HEK293 (cell line): Measurements from ENCODE around the gene CAD.

Experiments used
- CTCF ChIA-PET: fragments of 350-600 bp; formaldehyde crosslinking; extraction: SDS; loops from one replicate; lab custom pipeline; 2021; ENCODE audit warnings: antibody characterized with exemption; lab: Yijun Ruan, JAX
- POLR2A ChIA-PET: fragments of 300-600 bp; formaldehyde crosslinking; extraction: SDS; loops from one replicate; lab custom pipeline; 2020; ENCODE audit warnings: antibody characterized with exemption, inconsistent platforms; lab: Yijun Ruan, JAX
- H3K27ac ChIP-seq: fragments of 200-500 bp; sonication (Bioruptor generic); 2 replicates; pipeline ENCODE4 v1.5.1; 2014; ENCODE audit warnings: low read depth, low read length, control low read depth, inconsistent platforms; ENCODE audit errors: extremely low read depth
- H3K36me3 ChIP-seq, 2 experiments: fragments of 200-500 bp in 1 of 2; sonication (Bioruptor generic) in 1 of 2; 1 replicate in 1 of 2; 2 replicates in 1 of 2; pipeline ENCODE4 v1.5.1; 2014 to 2017; ENCODE audit warnings: inconsistent platforms in 2 of 2, low read length in 2 of 2; ENCODE audit not compliant: control insufficient read depth in 2 of 2, insufficient read depth in 1 of 2
- H3K4me1 ChIP-seq: fragments of 200-500 bp; sonication (Bioruptor generic); 2 replicates; pipeline ENCODE4 v1.5.1; 2014; ENCODE audit warnings: mild to moderate bottlenecking, low read length, inconsistent platforms; ENCODE audit not compliant: control insufficient read depth, insufficient read depth
- H3K4me3 ChIP-seq: 2 replicates; pipeline ENCODE4 v1.5.1; 2011; ENCODE audit warnings: low read depth, mild to moderate bottlenecking, control low read depth, low read length, moderate library complexity
- H3K9me3 ChIP-seq: fragments of 200-500 bp; sonication (Bioruptor generic); 2 replicates; pipeline ENCODE4 v1.5.1; 2014; ENCODE audit warnings: low read depth, low read length, inconsistent platforms; ENCODE audit not compliant: control insufficient read depth, insufficient read depth
- EGR2 ChIP-seq: fragments of 450-650 bp; formaldehyde crosslinking; IDR thresholded peaks from 2 replicates; pipeline ENCODE4 v1.5.1; 2016; ENCODE audit warnings: low read depth, missing biosample characterization, missing genetic modification characterization
- GLI2 ChIP-seq: fragments of 450-650 bp; formaldehyde crosslinking; IDR thresholded peaks from 2 replicates; pipeline ENCODE4; 2017; ENCODE audit warnings: missing biosample characterization, missing genetic modification characterization, low read depth, borderline replicate concordance
- HOXD13 ChIP-seq: sonication (generic); formaldehyde crosslinking; IDR thresholded peaks from 2 replicates; pipeline ENCODE4 v1.8.0; 2022; ENCODE audit warnings: missing genetic modification reagents, borderline replicate concordance
- PRDM1 ChIP-seq: fragments of 450-650 bp; formaldehyde crosslinking; IDR thresholded peaks from 2 replicates; pipeline ENCODE4; 2016; ENCODE audit warnings: missing biosample characterization, missing genetic modification characterization
- SCRT2 ChIP-seq: fragments of 450-650 bp; formaldehyde crosslinking; IDR thresholded peaks from 2 replicates; pipeline ENCODE4 v1.5.1; 2016; ENCODE audit warnings: missing biosample characterization, missing genetic modification characterization
- SP7 ChIP-seq: fragments of 450-650 bp; formaldehyde crosslinking; IDR thresholded peaks from 2 replicates; pipeline ENCODE4 v1.5.1; 2016; ENCODE audit warnings: missing biosample characterization, missing genetic modification characterization
- YY1 ChIP-seq: fragments of 450-650 bp; formaldehyde crosslinking; IDR thresholded peaks from 2 replicates; pipeline ENCODE4 v1.5.1; 2018; ENCODE audit warnings: missing biosample characterization, missing genetic modification characterization
- ZBTB17 ChIP-seq: fragments of 450-650 bp; formaldehyde crosslinking; IDR thresholded peaks from 2 replicates; pipeline ENCODE4 v1.5.1; 2016; ENCODE audit warnings: missing biosample characterization, missing genetic modification characterization
- ZFHX2 ChIP-seq: fragments of 450-650 bp; formaldehyde crosslinking; conservative IDR thresholded peaks from 2 replicates; pipeline ENCODE4 v1.5.1; 2016; ENCODE audit warnings: missing biosample characterization, missing genetic modification characterization
- ZFP69B ChIP-seq: fragments of 450-650 bp; formaldehyde crosslinking; IDR thresholded peaks from 2 replicates; pipeline ENCODE4 v1.5.1; 2016; ENCODE audit warnings: missing biosample characterization, missing genetic modification characterization
- ZNF121 ChIP-seq: fragments of 450-650 bp; formaldehyde crosslinking; IDR thresholded peaks from 2 replicates; pipeline ENCODE4 v1.5.1; 2016; ENCODE audit warnings: missing biosample characterization, missing genetic modification characterization
- ZNF175 ChIP-seq: fragments of 450-650 bp; formaldehyde crosslinking; IDR thresholded peaks from 2 replicates; pipeline ENCODE4 v1.5.1; 2016; ENCODE audit warnings: missing biosample characterization, missing genetic modification characterization
- ZNF211 ChIP-seq: fragments of 450-650 bp; formaldehyde crosslinking; IDR thresholded peaks from 2 replicates; pipeline ENCODE4 v1.5.1; 2016; ENCODE audit warnings: low read depth, missing biosample characterization, missing genetic modification characterization
- ZNF37A ChIP-seq: fragments of 450-650 bp; IDR thresholded peaks from 2 replicates; pipeline ENCODE4 v1.5.1; 2018; ENCODE audit warnings: missing biosample characterization, missing genetic modification characterization
- ZNF391 ChIP-seq: fragments of 450-650 bp; formaldehyde crosslinking; IDR thresholded peaks from 2 replicates; pipeline ENCODE4 v1.5.1; 2016; ENCODE audit warnings: low read depth, missing biosample characterization, missing genetic modification characterization, borderline replicate concordance
- ZNF501 ChIP-seq: fragments of 450-650 bp; formaldehyde crosslinking; IDR thresholded peaks from 2 replicates; pipeline ENCODE4 v1.5.1; 2016; ENCODE audit warnings: missing biosample characterization, missing genetic modification characterization
- ZNF585B ChIP-seq: fragments of 450-650 bp; formaldehyde crosslinking; IDR thresholded peaks from 2 replicates; pipeline ENCODE4 v1.5.1; 2016; ENCODE audit warnings: missing biosample characterization, missing genetic modification characterization
- ZNF624 ChIP-seq: fragments of 450-650 bp; formaldehyde crosslinking; IDR thresholded peaks from 2 replicates; pipeline ENCODE4 v1.5.1; 2017; ENCODE audit warnings: missing biosample characterization, missing genetic modification characterization
- ZNF626 ChIP-seq: fragments of 450-650 bp; sonication (Bioruptor Pico); formaldehyde crosslinking; IDR thresholded peaks from 2 replicates; pipeline ENCODE4 v1.5.1; 2018; ENCODE audit warnings: missing biosample characterization, missing genetic modification characterization, inconsistent platforms
- ZNF658 ChIP-seq: fragments of 450-650 bp; formaldehyde crosslinking; IDR thresholded peaks from 2 replicates; pipeline ENCODE4; 2016; ENCODE audit warnings: missing biosample characterization, missing genetic modification characterization
- ZNF660 ChIP-seq: fragments of 450-650 bp; IDR thresholded peaks from 2 replicates; pipeline ENCODE4 v1.5.1; 2018; ENCODE audit warnings: missing biosample characterization, mild to moderate bottlenecking, missing genetic modification characterization
- ZNF664 ChIP-seq: fragments of 450-650 bp; formaldehyde crosslinking; IDR thresholded peaks from 2 replicates; pipeline ENCODE4 v1.5.1; 2016; ENCODE audit warnings: missing biosample characterization, missing genetic modification characterization
- ZNF768 ChIP-seq: fragments of 450-650 bp; formaldehyde crosslinking; IDR thresholded peaks from 2 replicates; pipeline ENCODE4 v1.5.1; 2018; ENCODE audit warnings: missing biosample characterization, mild to moderate bottlenecking, missing genetic modification characterization
- ZNF785 ChIP-seq: fragments of 450-650 bp; formaldehyde crosslinking; IDR thresholded peaks from 2 replicates; pipeline ENCODE4 v1.5.1; 2016; ENCODE audit warnings: missing biosample characterization, missing genetic modification characterization
- ZNF830 ChIP-seq: fragments of 450-650 bp; IDR thresholded peaks from 2 replicates; pipeline ENCODE4 v1.5.0; 2018; ENCODE audit warnings: missing biosample characterization, missing genetic modification characterization, low read depth, mild to moderate bottlenecking, moderate library complexity
- TF ChIP-seq, protein P1 (sequence below): fragments of 450-650 bp; formaldehyde crosslinking; IDR thresholded peaks from 2 replicates; pipeline ENCODE4 v1.5.1; 2016; ENCODE audit warnings: missing biosample characterization, missing genetic modification characterization
- TF ChIP-seq, protein P2 (sequence below): IDR thresholded peaks from 2 replicates; pipeline ENCODE4 v1.6.1; 2011; ENCODE audit warnings: mild to moderate bottlenecking, low read depth, low read length, borderline replicate concordance

CAD gene

GRCh38 chr2:27182346-27182745, 34.8 kb upstream of the CAD start:
- no peaks in the 10 kb centered on the region for H3K9me3 ChIP-seq
- peaks cover 4% of the 10 kb centered on the region; the same call in 1 of the 2 replicates for H3K4me1 ChIP-seq
- H3K36me3 ChIP-seq: no peaks in the 10 kb centered on the region
- POLR2A ChIA-PET: no interaction called here
- CTCF ChIA-PET: interaction anchor here (0.7 to 2.2 kb wide), 3 partner anchors 9 to 17 kb away, joined by 3 to 15 read pairs (median 4); no protein-coding TSS in a partner anchor
- no peak overlapping the region for H3K4me3 ChIP-seq
- no peak for TF ChIP-seq ZNF121 (tag by site-specific recombination)
- TF ChIP-seq SP7 (tag by site-specific recombination): no peak
- no peak for TF ChIP-seq ZFHX2 (tag by site-specific recombination)
- no peak for TF ChIP-seq ZNF211 (tag by site-specific recombination)
- TF ChIP-seq ZNF626 (tag by site-specific recombination): no peak
- TF ChIP-seq ZNF658 (tag by site-specific recombination): no peak
- TF ChIP-seq HOXD13 (CRISPR knock-in tag): no peak
- no peak overlapping the region for H3K27ac ChIP-seq

DNA sequence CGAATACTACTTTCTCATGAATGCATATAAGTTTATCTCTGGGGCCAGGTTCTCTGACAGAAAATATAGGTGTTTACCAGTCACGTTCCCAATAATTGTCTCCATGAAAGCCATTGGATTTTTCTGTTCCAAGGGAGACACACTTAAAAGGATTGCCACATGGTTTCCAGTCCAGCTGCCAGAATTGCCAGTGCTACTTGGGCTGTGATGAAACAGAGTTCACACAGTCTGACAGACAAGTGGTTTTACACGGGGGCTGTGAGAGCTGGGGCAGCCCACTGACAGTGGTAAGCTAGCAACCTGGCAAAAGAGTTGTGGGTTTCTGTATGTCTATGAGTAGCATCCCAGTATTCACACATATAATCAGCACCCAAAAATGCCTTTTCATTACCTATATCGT, 33.1 kb upstream of the CAD start:
- POLR2A ChIA-PET: no interaction called here
- H3K36me3 ChIP-seq: no peaks in the 10 kb centered on the region
- H3K4me3 ChIP-seq: no peak overlapping the region
- no peaks in the 10 kb centered on the region for H3K9me3 ChIP-seq
- peaks cover 4% of the 10 kb centered on the region; the same call in 1 of the 2 replicates for H3K4me1 ChIP-seq
- CTCF ChIA-PET: interaction anchor here (0.6 to 2.2 kb wide), 3 partner anchors 8 to 142 kb away, joined by 3 to 13 read pairs (median 4); no protein-coding TSS in a partner anchor
- H3K27ac ChIP-seq: no peak overlapping the region
- TF ChIP-seq ZNF658 (tag by site-specific recombination) (no peak), ZNF768 (tag by site-specific recombination) (no peak), EGR2 (tag by site-specific recombination) (no peak), ZNF664 (tag by site-specific recombination) (no peak), ZNF175 (tag by site-specific recombination) (no peak), YY1 (tag by site-specific recombination) (no peak), ZNF624 (no peak), ZNF830 (tag by site-specific recombination) (no peak), ZNF501 (tag by site-specific recombination) (no peak), GLI2 (tag by site-specific recombination) (no peak), HOXD13 (CRISPR knock-in tag) (no peak)
- TF ChIP-seq, protein P1, sequence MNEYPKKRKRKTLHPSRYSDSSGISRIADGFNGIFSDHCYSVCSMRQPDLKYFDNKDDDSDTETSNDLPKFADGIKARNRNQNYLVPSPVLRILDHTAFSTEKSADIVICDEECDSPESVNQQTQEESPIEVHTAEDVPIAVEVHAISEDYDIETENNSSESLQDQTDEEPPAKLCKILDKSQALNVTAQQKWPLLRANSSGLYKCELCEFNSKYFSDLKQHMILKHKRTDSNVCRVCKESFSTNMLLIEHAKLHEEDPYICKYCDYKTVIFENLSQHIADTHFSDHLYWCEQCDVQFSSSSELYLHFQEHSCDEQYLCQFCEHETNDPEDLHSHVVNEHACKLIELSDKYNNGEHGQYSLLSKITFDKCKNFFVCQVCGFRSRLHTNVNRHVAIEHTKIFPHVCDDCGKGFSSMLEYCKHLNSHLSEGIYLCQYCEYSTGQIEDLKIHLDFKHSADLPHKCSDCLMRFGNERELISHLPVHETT (tag by site-specific recombination): no peak
- TF ChIP-seq, protein P2, sequence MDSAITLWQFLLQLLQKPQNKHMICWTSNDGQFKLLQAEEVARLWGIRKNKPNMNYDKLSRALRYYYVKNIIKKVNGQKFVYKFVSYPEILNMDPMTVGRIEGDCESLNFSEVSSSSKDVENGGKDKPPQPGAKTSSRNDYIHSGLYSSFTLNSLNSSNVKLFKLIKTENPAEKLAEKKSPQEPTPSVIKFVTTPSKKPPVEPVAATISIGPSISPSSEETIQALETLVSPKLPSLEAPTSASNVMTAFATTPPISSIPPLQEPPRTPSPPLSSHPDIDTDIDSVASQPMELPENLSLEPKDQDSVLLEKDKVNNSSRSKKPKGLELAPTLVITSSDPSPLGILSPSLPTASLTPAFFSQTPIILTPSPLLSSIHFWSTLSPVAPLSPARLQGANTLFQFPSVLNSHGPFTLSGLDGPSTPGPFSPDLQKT: no peak

GRCh38 chr2:27185331-27186026, 31.7 kb upstream of the CAD start:
- Histone ChIP-seq H3K9me3 (no peaks in the 10 kb centered on the region), H3K4me3 (no peak overlapping the region), H3K36me3 (no peaks in the 10 kb centered on the region), H3K27ac (no peak overlapping the region), H3K4me1 (peaks cover 4% of the 10 kb centered on the region; the same call in 1 of the 2 replicates)
- TF ChIP-seq ZBTB17 (peak; percentile 42; the same call in 1 of the 2 replicates), SCRT2 (tag by site-specific recombination) (peak; percentile 47; the same call in 1 of the 2 replicates), PRDM1 (tag by site-specific recombination) (peak; percentile 59), ZFP69B (tag by site-specific recombination) (no peak), ZNF585B (tag by site-specific recombination) (no peak), ZNF391 (tag by site-specific recombination) (no peak), ZNF660 (tag by site-specific recombination) (no peak), ZNF37A (no peak), ZNF785 (no peak)
- ChIA-PET POLR2A (no interaction called here), CTCF (interaction anchor here (0.5 to 2.2 kb wide), 3 partner anchors 9 to 118 kb away, joined by 3 to 13 read pairs (median 4); no protein-coding TSS in a partner anchor)
